Body of pancreas (tissue), 4 donors: ENCODE data around the gene ANKLE2.

Experiments used
- POLR2A ChIP-seq, 3 donors: fragments of 450-650 bp; IDR thresholded peaks; one replicate each; pipeline ENCODE4 v1.6.1; 2016; ENCODE audit warnings: antibody characterized with exemption in 3 of 3, mild to moderate bottlenecking in 2 of 3
- TF ChIP-seq, protein P1 (sequence below), 7 experiments: fragments of 450-650 bp in 4 of 7; fragments of 200-600 bp in 3 of 7; sonication (generic) in 3 of 7; IDR thresholded peaks; one replicate each; pipeline ENCODE4 v1.5.1; 2016 to 2019; ENCODE audit warnings: antibody characterized with exemption in 7 of 7

DNA sequence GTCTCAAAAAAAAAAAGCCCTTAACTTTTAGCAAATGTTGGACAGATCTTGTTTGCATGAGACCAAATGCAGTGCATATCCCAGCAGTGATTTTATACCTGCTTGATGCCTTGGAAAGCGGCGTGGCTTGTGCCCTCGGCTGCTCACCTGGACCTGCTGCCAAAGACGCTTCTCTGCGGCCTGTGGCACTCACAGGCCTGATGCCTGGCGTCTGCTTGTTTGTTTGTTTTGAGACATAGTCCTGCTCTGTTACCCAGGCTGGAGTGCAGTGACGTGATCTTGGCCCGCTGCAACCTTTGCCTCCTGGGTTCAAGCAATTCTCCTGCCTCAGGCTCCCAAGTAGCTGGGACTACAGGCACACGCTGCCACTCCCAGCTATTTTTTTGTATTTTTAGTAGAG lies 45.8 kb downstream of the ANKLE2 start:
- TF ChIP-seq, protein P1, sequence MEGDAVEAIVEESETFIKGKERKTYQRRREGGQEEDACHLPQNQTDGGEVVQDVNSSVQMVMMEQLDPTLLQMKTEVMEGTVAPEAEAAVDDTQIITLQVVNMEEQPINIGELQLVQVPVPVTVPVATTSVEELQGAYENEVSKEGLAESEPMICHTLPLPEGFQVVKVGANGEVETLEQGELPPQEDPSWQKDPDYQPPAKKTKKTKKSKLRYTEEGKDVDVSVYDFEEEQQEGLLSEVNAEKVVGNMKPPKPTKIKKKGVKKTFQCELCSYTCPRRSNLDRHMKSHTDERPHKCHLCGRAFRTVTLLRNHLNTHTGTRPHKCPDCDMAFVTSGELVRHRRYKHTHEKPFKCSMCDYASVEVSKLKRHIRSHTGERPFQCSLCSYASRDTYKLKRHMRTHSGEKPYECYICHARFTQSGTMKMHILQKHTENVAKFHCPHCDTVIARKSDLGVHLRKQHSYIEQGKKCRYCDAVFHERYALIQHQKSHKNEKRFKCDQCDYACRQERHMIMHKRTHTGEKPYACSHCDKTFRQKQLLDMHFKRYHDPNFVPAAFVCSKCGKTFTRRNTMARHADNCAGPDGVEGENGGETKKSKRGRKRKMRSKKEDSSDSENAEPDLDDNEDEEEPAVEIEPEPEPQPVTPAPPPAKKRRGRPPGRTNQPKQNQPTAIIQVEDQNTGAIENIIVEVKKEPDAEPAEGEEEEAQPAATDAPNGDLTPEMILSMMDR (IDR thresholded peaks at IDR 0.05) = no peak
- no peak for TF ChIP-seq POLR2A (IDR thresholded peaks at IDR 0.05)
